Ovary (tissue), 3 donors: ENCODE data around the gene TAS2R60.

Experiments used
- EP300 ChIP-seq: sonication (generic); formaldehyde crosslinking; IDR thresholded peaks from one replicate; pipeline ENCODE4 v1.6.1; 2017; ENCODE audit warnings: antibody characterized with exemption
- POLR2A ChIP-seq: fragments of 450-650 bp; IDR thresholded peaks from one replicate; pipeline ENCODE4 v1.6.1; 2017; ENCODE audit warnings: antibody characterized with exemption, mild to moderate bottlenecking, moderate library complexity
- TF ChIP-seq, protein P1 (sequence below), 3 donors: fragments of 450-650 bp in 2 of 3; fragments of 200-600 bp in 1 of 3; IDR thresholded peaks; one replicate each; pipeline versions ENCODE4 v1.5.1 to v1.8.0; 2016 to 2022; ENCODE audit warnings: antibody characterized with exemption in 3 of 3, mild to moderate bottlenecking in 1 of 3
- donor health status: DM: no; HTN: no; CAD: no.

GRCh38 chr7:143401265-143401664 is 42.0 kb upstream of the TAS2R60 start:
- TF ChIP-seq, protein P1, sequence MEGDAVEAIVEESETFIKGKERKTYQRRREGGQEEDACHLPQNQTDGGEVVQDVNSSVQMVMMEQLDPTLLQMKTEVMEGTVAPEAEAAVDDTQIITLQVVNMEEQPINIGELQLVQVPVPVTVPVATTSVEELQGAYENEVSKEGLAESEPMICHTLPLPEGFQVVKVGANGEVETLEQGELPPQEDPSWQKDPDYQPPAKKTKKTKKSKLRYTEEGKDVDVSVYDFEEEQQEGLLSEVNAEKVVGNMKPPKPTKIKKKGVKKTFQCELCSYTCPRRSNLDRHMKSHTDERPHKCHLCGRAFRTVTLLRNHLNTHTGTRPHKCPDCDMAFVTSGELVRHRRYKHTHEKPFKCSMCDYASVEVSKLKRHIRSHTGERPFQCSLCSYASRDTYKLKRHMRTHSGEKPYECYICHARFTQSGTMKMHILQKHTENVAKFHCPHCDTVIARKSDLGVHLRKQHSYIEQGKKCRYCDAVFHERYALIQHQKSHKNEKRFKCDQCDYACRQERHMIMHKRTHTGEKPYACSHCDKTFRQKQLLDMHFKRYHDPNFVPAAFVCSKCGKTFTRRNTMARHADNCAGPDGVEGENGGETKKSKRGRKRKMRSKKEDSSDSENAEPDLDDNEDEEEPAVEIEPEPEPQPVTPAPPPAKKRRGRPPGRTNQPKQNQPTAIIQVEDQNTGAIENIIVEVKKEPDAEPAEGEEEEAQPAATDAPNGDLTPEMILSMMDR (IDR thresholded peaks at IDR 0.05) = no peak
- TF ChIP-seq POLR2A (no peak), EP300 (no peak)
